Stimulated activated CD8-positive, alpha-beta memory T cell treated with anti-CD3 and anti-CD28 coated beads, Interleukin-12 subunit alpha, Interleukin-12 subunit beta, amount 100 ng/mL, for 24 hours (primary cell): Measurements from ENCODE around the gene ZNF782.
"Not testable (repeated sequence)": the region's sequence is repeated elsewhere in the genome, so short reads cannot be mapped to it uniquely, and the experiment has no call there.

Experiments used
- DNase-seq: peaks from one replicate; pipeline ENCODE4 v3.0.0-alpha.2; 2020; ENCODE audit errors: extremely low read depth

Gene ZNF782

DNA sequence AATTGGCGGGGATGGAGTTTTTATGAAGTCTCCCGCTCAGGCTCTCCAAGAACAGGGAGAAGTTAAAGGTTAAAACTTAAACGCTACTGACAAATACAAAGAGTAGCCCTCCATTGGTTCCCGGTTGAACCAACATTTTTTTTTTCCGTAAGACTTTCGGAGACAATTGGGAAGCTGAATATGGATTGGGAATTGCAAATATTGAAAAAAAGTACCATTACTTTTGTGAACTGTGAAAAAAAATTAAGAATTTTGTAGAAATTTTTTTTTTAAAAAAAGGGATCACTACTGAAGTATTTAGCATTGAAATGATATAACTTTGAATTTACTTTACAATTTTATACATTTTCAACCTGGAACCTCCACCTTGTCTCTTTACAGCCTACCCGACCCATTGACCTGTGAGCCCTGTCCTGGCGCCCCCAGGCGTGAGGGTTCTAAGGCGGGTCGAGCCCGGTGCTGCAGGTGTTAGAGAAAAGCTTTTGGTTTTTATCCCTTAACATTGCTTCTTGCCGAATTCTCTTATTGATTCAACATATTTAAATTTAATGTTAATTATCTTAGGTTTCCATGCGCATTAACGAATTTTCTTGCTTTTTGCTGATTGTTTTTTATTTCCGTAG, 448 bp upstream of the ZNF782 start:
- DNase-seq = no peak

DNA sequence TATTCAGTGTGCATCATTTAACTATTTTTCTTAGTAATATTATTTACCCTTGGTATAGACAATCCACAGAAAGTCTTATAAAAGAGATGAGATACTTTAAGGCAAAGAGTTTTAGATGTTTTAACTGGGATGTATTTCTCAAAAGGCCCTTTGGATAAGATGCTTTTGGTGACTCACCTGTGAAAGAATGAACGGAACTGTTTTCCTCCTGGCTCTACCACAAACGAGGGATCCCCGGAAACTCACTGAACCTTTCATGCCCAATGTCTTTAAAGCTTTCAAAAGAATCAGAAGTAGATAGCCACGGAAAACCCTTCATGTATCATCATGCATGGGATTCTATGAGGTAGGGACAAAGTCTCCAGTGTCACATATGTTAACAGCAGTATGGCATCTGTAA, 1.6 kb downstream of the ZNF782 start:
- DNase-seq = no peak

DNA sequence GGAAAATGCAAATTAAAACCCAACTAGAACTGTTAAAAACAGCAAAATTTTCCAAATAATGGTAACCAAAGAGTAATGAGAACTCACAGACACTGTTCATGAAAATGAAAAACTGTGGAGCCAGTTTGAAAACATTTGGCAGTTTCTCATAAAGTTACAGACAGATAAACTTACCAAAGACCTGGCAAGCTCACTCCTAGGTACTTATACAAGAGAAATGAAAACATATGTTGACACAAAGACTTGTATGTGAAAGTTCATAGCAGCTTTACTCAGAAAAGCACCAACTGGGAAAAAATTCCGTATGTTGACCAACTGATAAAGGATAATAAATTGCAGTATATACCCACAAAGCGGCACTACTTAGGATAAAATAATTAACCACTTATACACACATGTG, 10.3 kb downstream of the ZNF782 start:
- DNase-seq = no peak

DNA sequence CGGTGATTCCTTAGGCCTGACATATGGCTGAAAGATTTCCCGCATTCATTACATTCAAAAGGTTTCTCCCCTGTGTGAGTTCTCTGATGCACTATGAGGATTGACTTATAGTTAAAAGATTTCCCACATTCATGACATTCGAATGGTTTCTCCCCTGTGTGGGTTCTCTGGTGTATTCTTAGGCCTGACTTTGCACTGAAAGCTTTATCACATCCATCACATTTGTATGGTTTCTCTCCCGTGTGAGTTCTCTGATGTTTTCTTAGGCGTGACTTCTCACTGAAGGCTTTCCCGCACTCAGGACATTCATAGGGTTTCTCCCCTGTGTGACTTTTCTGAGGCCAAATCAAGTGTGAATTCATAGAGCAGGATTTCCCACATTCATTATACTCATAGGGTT, 35.8 kb downstream of the ZNF782 start:
- no peak for DNase-seq

DNA sequence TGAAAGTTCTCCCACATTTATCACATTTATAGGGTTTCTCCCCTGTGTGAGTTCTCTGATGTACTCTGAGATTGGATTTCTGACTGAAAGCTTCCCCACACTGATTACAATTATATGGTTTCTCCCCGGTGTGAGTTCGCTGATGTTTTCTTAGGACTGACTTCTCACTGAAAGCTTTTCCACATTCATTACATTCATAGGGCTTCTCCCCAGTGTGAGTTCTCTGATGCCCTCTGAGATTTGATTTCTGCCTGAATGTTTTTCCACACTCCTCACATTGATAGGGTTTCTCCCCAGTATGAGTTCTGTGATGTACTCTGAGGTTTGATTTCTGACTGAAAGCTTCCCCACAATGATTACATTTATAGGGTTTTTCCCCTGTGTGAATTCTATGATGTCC, 36.3 kb downstream of the ZNF782 start:
- DNase-seq = no peak

DNA sequence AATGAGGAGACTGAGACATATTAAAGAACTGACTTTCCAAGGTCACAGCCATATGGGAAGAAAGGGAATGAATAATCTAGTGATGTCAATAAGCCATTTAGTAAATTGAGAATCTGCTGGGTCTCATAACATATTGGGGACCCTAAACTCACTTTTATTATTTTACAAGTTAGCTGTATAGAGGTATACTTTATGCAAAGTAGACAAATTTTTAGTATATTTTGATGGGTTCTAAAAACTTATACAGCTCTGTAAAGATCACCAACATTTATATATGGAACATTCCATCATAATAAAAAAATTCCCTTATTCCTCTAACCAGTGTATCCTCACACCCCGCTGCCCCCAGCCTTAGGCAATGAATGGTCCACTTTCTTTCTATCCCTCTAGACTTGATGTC, 40.7 kb downstream of the ZNF782 start:
- no peak for DNase-seq

DNA sequence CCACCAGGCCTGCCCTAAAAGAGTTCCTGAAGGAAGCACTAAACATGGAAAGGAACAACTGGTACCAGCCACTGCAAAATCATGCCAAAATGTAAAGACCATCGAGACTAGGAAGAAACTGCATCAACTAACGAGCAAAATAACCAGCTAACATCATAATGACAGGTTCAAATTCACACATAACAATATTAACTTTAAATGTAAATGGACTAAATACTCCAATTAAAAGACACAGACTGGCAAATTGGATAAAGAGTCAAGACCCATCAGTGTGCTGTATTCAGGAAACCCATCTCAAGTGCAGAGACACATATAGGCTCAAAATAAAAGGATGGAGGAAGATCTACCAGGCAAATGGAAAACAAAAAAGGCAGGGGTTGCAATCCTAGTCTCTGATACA, 55.4 kb downstream of the ZNF782 start:
- DNase-seq = not testable (repeated sequence)

DNA sequence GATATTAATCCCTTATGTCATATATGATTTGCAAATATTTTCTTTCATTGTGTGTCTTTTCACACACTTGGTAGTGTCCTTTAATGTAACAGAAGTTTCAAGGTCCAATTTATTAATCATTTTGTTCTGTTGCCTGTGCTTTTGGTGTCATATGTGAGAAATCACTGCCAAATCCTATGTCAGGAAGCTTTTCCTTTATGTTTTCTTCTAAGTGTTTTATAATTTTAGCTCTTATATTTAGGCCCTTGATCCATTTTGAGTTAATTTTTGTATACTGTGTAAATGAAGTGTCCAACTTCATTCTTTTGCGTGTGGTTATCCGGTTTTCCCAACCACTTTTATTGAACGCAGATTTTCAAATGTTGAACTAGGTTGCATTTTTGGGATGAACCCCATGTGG, 70.3 kb downstream of the ZNF782 start:
- DNase-seq = no peak

DNA sequence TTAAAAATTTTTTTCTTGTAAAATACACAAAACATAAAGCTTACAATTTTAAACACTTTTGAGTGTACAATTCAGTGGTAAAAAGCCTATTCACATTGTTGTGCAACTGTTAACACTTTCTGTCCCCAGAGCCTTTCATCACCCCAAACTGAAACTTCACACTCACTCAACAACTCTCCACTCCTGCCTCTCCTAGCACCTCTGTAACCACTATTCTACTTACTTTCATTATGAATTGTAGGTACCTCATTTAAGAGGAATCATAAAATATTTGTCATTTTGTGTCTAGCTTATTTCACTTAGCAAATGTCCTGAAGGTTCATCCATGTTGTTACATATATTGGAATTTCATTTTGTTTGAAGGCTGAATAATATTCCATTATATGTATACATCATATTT, 72.1 kb downstream of the ZNF782 start:
- DNase-seq = no peak

DNA sequence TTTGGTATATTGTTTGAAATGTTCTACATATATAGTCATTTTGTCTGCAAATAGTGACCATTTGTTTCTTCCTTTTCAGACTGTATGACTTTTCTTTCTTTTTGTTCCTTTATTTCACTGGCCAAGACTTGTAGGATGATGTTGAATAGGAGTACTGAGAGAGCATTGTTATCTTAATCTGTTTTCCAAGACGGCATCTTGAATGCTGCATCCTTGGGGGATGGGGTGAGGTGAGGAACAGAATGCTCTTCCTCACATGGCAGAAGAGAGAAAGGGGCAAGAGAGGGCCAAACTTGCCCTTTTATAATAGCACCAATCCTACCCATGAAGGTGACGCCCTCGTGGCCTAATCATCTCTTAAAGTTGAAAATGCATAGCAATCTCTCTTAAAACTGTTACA, 72.8 kb downstream of the ZNF782 start:
- no peak for DNase-seq

DNA sequence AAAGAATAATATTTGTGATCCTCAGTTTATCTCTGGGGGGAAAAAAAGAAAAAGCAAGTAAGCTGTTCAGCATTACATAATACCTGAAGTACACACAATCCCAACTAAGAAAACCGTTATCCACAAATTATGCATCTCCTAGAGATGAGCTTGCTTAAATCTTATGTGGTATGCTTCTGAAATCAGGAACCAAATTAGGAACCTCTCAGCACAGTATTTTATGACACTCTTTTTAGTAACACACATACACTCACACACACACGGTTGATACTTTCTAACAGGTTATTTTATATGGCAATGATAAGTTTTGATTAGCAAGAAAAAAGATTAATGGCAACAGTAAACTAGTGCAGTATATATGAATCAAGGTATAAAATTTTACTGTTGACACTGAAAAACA, 75.2 kb downstream of the ZNF782 start:
- DNase-seq = no peak

DNA sequence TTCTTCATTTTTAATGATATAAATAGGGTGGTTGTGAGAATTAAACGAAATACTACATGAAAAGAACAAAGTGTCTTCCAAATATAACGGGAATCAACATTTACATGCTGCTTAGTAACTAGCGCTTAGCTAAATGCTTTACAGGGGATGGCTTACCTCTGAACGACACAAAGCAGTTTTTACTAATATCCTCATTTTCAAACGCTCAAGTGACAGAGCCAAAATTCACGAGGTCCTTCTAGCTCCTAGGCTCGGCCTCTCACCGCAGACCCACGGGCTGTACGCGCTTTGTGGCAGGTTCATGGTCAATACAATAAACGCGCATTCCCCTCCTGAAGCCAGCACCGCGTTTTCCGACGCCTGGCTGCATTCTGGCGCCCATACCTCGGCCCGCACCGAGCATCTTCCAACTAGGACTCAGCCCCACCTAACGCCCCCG, 76.9 kb downstream of the ZNF782 start:
- DNase-seq = peak; percentile 2

DNA sequence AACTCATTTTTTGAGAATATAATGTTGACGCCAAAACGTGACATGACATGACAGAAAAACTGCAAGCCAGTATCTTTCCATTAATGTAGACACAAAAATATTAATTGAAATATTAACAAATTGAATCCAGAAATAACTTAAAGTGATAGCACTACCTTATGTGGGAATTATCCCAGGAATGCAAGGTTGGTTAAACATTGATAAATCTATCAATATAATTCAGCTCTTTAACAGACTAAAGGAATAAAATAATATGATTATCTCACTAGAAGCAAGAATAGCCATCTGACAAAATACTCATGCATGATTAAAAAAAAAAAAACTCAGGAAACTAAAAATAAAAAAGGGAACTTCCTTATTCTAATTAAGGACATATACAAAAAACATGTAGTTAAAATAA, 83.2 kb downstream of the ZNF782 start:
- no peak for DNase-seq

DNA sequence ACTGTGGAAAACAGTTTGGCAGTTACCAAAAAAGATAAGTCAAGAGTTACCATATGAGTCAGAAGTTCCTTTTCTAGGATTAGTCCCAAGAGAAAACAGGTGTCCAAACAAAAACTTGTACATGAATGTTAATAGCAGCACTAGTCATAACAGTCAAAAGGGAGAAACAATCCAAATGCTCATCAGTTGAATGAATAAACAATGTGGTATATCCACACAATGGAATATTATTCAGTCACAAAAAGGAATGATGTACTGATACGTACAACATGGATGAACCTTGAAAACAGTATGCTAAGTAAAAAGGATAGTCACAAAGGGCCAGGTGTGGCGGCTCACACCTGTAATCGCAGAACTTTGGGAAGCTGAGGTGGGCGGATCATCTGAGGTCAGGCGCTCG, 84.3 kb downstream of the ZNF782 start:
- DNase-seq = no peak
